Measurements from ENCODE around the gene KLF6.

- TF ChIP-seq CTCF (IDR thresholded peaks at IDR 0.05; ENCODE audit: poor library complexity) (no peak), EZH2 (IDR thresholded peaks at IDR 0.05; ENCODE audit: borderline replicate concordance) (no peak), EZH2phosphoT487 (IDR thresholded peaks at IDR 0.05; ENCODE audit: low read depth, severe bottlenecking, unreplicated experiment) (no peak)
Observed at GRCh38 chr10:3774814-3775695, 10.0 kb downstream of the KLF6 start.
